Measurements from ENCODE around the gene TWF1.

GRCh38 chr12:43826681-43827080 is 20.6 kb upstream of the TWF1 start:
- TF ChIP-seq CTCF (IDR thresholded peaks at IDR 0.05), result no peak
- no peak for TF ChIP-seq POLR2AphosphoS5 (IDR thresholded peaks at IDR 0.05)
- TF ChIP-seq EP300 (IDR thresholded peaks at IDR 0.05), result no peak
- TF ChIP-seq POLR2A (IDR thresholded peaks at IDR 0.05), result no peak
